HG02798 (cell line): ENCODE data around the gene ATP13A2.

Source experiments
- ATAC-seq: cut with Tn5 transposase; IDR thresholded peaks from one replicate; pipeline ENCODE4 v1.9.1; 2021; ENCODE audit warnings: mild to moderate bottlenecking; ENCODE audit not compliant: unreplicated experiment, poor library complexity

ATP13A2 gene

GRCh38 chr1:17031436-17031835, 19.7 kb upstream of the ATP13A2 start:
- ATAC-seq, result no peak

GRCh38 chr1:17030206-17030605, 18.5 kb upstream of the ATP13A2 start:
- no peak for ATAC-seq

- no peak for ATAC-seq
Measured at GRCh38 chr1:17028662-17029188, 17.0 kb upstream of the ATP13A2 start.

- ATAC-seq, result no peak
Measured at GRCh38 chr1:17027900-17028299, 16.2 kb upstream of the ATP13A2 start.

GRCh38 chr1:17027403-17027802, 15.7 kb upstream of the ATP13A2 start:
- no peak for ATAC-seq

GRCh38 chr1:17024721-17025120, 13.0 kb upstream of the ATP13A2 start:
- no peak for ATAC-seq

GRCh38 chr1:17023573-17023972, 11.8 kb upstream of the ATP13A2 start:
- peak; percentile 10 for ATAC-seq

GRCh38 chr1:17023102-17023501, 11.4 kb upstream of the ATP13A2 start:
- ATAC-seq, result peak; percentile 36

GRCh38 chr1:17021896-17022295, 10.2 kb upstream of the ATP13A2 start:
- ATAC-seq, result no peak

- no peak for ATAC-seq
Measured at GRCh38 chr1:17020502-17020901, 8.8 kb upstream of the ATP13A2 start.

GRCh38 chr1:17018849-17019248, 7.1 kb upstream of the ATP13A2 start:
- ATAC-seq, result peak; percentile 54

GRCh38 chr1:17017435-17017834, 5.7 kb upstream of the ATP13A2 start:
- ATAC-seq, result no peak

- ATAC-seq, result no peak
Measured at GRCh38 chr1:17016317-17016661, 4.6 kb upstream of the ATP13A2 start.

- ATAC-seq, result no peak
Measured at GRCh38 chr1:17014671-17015567, 3.2 kb upstream of the ATP13A2 start.

- no peak for ATAC-seq
Measured at GRCh38 chr1:17013491-17014320, 2.0 kb upstream of the ATP13A2 start.

- no peak for ATAC-seq
Measured at GRCh38 chr1:17012775-17013490, 1.2 kb upstream of the ATP13A2 start.

- ATAC-seq, result no peak
Measured at GRCh38 chr1:17011092-17011438, 663 bp downstream of the ATP13A2 start.

- ATAC-seq, result no peak
Measured at GRCh38 chr1:17009706-17010105, 2.0 kb downstream of the ATP13A2 start.

GRCh38 chr1:17008208-17008855, 3.4 kb downstream of the ATP13A2 start:
- no peak for ATAC-seq

- ATAC-seq, result no peak
Measured at GRCh38 chr1:17007121-17007520, 4.6 kb downstream of the ATP13A2 start.
